Measurements from ENCODE around the gene TRIM36. TPM values are rescaled to one million over a fixed set of nuclear protein-coding genes. Genes with fewer than 3 reads are reported as not detected.

TRIM36 gene
- total RNA-seq, 2 experiments from 2014 or later, result 0.15 to 0.40 TPM

DNA sequence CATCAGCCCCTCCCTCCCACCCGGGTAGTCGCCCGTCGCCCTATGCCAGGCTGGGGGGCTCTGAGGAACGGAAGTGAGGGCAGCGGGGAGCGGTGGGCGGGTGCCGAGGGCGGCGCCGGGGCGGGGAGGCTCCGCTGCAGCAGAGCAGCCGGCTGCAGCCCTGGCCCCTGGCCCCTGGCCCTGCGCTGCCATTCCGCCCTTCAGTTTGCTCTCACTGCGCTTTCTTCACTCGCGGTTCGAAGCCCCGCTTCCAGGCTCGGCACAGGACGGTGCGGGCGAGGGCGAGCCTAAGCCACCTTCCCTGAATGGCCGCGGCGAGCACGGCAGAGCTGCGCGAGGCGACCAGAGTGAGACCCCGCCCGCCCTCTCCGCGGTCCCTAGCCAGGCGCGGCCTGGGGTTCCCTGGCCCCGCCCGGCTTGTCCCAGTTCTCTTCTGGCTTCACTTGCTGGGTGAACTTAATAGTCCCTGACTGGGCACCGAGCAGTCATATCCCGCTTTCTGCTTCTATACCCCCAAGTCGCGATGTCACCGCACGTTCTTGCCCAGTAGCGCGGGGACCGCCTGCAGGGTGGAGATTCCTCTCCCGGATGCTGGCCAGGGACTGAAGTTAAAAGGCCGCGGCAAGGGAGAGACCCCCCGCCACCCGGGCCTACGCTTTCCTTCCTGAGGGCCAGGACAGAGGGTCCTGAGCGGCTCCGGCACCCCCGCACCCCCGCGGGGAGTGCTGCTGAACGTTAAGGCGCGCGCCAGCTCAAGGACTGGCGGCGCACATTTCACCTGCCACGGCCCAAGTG, 623 bp upstream of the TRIM36 start:
- POLR2A ChIA-PET, result no interaction called here

DNA sequence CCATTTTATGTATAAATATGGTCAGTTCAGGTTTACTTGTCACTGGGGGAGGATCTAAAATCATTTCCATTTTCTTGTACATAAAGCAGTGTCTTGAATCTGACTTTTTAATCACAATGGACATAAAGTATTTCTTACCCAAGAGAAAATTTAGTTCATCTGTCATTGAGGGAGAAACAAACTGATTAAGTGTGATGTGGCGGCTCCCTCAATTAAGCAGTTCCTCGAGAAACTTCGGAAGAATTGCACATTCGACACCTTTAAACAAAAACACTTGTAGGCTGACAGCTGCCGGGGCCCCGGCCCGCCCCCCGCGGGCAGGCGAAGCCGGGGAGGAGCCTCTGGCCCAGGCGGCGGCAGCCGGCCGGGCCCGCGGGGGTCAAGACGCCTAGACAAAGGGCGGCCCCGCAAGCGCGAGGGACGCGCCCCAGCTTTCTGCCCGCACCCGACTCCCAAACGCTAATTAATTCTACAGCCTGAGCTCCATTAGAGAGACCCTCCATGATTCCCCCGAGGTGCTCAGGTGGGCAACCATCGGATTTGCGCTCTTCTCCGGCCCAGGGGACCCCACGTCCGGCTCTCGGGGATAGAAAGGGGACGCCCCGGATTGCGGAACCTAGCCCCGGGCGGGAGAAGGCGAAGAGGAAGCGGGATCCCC, 750 bp downstream of the TRIM36 start:
- CTCF ChIA-PET, result no interaction called here
- POLR2A ChIA-PET, result no interaction called here

More for the DNA sequence above, 623 bp upstream of the TRIM36 start:
- CTCF ChIA-PET, result interaction anchor here (1.4 kb wide), 1 partner anchor 91 kb away, joined by 3 read pairs; no protein-coding TSS in a partner anchor

DNA sequence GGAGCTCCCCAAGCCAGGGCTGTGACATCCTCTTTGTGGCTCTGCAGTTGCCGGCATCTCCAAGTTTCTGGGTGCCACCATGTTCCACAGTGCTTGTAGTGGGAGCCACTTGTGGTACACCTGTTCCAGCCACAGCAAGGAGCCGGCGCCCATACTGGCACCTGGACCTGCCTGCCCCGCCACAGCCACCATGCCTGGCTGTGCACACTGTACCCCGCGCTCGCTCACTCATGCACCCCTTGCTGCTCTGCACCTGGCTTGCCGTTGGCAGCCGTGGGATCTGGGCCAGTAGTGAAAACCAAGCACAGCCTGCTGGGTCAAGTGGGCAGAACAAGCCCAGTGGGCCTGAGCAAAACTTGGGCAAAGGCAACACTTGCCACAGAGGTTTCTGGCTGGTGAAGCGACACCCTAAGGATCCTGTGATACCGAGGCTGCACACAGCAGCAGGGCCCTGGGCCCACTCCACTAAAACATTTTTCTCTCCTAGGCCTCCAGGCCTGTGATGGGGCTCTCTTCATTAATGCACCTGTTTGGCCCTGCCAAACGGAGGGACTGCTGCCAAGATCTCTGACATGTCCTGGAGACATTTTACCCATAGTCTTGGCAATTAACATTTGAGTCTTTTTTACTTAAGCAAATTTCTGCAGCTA, 2.8 kb downstream of the TRIM36 start:
- POLR2A ChIA-PET, result no interaction called here
- CTCF ChIA-PET, result no interaction called here

DNA sequence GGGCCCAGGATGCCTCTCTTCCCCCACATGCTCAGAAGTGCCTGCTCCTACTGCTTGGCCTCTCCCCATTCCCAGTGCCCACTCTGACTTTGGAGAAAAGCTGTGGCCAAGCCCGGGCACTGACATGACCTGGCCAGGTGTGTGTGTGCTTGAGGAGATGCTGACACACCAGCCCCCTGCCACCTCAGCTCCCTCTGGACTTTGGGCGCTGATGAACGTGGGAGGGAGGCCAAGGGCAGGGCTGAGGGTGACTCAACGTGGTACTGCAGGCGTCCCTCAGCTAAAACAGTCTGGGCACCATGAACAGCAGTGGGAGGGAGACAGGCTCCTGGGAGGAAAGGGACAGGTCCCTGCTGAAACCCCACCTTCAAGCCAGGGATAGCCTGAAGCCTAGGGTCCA, 3.9 kb downstream of the TRIM36 start:
- POLR2A ChIA-PET, result no interaction called here
- CTCF ChIA-PET, result no interaction called here

DNA sequence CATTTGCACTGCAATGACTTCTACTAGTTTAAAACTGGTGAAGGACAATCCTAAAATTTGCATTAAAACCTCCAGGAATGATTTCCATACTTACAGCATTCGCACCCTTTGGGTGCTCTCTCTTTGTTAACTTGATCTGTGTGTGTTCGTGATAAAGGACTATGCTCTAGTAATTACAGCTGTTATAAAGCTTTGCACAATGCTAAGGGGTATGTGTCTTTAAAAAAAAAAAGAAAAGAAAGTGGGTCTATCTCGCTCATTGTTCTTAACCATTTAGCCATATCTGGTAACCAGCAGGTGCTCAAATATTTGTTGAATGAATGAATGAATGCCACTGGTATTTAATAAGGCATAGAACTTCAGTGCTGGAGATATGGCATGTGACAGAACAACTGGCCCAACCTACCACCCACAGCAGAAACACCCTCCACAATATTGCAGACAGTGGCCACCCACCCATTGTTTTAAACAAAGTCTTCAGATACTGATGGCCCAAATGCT, 8.7 kb downstream of the TRIM36 start:
- CTCF ChIA-PET, result no interaction called here

DNA sequence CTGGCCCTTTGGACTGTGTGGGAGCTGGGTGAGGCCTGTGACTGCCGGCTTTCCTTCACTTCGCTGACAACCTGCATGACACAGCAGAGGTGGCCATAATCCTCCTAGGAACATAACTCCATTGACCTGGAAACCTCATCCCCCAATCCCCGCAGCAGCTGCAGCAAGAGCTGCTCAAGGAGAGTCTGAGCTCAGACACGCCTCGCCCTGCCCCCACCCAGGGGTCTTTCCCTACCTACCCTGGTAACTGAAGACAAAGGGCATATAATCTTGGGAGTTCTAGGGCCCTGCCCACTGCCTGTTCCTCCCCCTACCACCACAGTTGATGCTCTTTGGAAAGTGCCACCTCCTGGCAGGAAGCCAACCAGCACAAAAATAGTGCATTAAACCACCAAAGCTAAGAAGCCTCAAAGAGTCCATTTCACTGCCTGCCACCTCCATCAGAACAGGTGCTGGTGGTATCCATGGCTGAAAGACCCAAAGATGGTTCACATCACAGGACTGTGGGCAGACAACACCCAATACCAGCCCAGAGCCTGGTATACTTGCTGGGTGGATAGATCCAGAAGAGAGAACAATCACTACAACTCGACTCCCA, 18.4 kb downstream of the TRIM36 start:
- ChIA-PET CTCF (no interaction called here), POLR2A (no interaction called here)

More for the DNA sequence above, 8.7 kb downstream of the TRIM36 start:
- POLR2A ChIA-PET, result no interaction called here

DNA sequence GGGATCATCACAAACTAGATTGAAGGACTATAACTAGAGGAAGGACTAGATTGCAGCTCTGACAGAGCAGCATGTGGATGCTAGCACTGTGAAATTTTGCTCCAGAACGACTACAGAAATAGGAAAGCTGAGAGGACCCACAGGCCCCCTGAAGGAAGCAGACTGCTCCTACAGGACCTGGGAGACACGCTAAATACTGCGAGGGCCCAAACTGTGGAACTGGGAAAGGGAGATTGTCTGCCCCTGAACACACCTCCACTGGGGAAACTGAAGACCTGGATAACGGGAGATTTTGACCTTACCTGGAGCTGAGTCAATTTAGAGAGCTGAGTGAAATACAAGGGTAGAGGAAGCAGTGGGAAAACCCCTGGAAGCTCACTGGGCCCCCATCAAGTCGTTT, 19.2 kb downstream of the TRIM36 start:
- ChIA-PET CTCF (no interaction called here), POLR2A (no interaction called here)

DNA sequence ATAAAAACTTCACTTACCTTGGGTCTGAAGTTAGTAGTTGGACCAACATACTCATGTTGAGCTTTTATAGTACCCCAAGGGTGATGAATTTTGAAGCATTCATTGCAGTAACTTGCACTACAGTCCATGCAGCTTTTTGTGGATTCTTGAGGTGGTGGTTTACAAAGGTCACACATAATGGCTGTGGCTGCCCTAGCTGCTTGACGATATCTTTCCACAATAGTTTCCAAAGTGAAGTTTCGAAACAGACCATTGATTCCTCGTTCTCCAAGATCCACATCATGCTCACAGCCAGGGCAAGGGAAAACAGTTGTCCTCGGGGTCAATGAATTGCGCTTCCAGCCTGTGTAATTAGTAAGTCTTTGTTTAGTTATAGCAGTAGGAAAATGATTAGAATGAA, 22.7 kb downstream of the TRIM36 start:
- ChIA-PET POLR2A (no interaction called here), CTCF (no interaction called here)

DNA sequence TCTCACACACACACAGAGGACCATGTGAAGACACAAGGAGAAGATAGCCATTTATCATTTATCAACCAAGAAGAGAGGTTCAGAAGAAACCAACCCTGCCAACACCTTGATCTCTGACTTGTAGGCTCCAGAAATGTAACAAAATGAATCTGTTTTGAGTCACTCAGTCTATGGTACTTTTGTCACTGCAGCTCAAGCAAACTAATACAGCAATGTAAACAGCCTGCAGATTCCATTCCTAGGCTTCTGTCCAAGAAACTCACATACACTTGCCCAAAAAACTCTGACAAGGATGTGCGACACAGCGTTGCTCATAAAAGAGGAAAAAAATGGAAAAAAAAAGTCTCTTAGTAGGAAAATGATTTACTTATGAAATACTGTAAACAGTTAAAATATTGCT, 33.4 kb downstream of the TRIM36 start:
- ChIA-PET POLR2A (no interaction called here), CTCF (no interaction called here)

DNA sequence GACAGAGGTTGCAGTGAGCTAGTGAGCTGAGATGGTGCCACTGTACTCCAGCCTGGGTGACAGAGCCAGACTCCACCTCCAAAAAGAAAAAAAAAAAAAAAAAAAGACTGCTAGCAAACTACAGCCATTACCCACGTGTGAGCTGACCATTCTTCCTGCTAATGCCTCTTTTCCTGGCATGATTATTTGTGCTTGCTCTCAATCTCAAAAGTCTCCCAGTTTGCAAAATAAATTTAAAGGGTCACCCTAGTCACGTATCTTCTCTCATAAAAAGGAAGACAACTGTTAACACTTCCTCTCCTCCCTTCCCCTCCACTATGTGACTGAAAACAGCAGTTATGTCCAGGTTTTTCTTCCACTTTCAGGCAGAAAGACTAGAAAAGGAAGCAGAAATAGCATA, 37.2 kb downstream of the TRIM36 start:
- POLR2A ChIA-PET, result no interaction called here
- CTCF ChIA-PET, result no interaction called here

DNA sequence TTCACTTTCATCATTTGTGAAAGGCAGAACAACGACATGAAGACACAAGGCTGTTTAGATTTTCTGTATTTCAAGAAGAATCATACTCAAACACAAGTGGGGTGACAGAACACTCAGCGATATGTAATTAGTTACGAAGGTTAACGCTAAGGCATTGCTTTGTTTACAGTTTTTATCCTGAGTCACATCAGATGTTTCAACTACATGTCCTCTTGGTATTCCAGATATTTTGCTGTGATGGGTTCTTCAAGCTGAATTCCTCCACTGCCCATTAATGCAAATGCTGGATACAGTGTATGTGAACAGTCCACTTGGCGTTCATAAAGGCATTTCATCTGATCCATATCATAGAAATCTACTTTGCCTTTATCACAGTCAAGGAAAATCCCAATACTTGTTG, 43.4 kb downstream of the TRIM36 start:
- CTCF ChIA-PET, result no interaction called here
- POLR2A ChIA-PET, result no interaction called here

DNA sequence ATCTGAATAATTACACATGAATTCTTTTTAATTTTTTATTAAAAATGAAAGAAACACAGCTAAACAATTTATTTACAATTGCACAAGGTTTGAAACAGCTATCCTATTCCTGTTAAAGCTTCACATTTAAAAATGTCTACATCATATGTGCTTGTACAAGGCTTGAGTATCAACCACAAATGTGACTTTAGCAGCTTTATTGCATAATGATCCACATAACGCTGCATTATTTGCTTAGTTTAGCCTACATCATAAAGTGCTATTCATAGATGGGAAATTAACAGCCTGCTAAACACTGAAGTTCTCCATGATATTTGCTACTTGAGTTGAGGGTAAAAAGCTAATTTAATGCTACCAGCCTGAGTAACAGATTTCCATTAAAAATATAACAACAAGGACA, 45.0 kb downstream of the TRIM36 start:
- CTCF ChIA-PET, result no interaction called here
- POLR2A ChIA-PET, result no interaction called here

DNA sequence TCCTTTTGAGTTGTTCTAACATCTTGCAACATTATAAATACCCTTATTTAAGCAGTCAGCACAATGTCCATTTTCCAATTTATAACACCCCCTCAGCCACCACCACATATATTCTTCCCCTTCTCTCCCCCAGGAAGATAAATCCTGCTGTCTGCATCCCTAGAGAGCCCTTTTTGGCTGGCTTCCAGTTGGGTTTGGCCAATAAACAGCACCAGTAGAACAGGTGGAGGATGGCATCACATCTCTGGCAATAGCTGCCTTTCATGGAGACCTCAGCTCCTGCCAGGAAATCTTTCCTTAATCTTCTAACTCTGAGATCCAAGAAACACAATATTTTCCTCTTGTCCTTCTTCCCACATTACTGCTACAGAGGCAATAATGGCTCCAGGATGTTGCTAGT, 53.7 kb downstream of the TRIM36 start:
- POLR2A ChIA-PET, result no interaction called here
- CTCF ChIA-PET, result no interaction called here

DNA sequence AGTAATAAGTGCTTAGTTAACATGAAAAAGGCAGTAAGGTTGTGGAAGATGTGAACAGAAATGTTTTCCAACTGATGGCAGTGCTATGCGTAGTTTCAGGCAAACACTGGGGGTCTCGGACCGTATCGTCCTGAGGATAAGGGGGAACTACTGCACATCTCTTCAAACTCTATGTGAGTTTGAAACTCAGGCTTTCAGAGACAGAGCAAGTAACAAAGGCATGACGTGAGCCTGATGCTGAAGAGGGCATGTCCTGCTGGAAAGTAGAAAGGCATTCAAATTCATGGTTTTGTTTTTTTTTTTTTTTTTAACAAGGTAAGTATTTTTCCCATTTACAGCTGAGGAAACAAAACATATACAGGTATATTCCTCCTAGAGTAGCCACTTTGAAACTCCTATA, 59.9 kb downstream of the TRIM36 start:
- CTCF ChIA-PET, result interaction anchor here (0.6 kb wide), 1 partner anchor 180 kb away, joined by 3 read pairs; no protein-coding TSS in a partner anchor
- POLR2A ChIA-PET, result no interaction called here

DNA sequence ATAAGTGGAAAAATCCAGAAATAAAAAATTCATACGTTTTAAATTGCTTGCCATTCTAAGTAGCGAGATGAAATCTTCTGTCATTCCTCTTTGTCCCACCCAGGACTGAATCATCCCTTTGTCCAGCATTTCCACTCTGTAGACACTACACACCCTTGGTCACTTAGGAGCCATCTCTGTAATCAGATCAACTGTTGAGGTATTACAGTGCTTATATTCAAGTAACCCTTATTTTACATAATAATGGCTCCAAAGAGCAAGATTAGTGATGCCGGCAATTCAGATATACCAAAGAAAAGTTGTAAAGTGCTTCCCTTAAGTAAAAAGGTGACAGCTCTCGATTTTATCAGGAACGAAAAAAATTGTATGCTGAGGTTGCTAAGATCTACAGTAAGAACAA, 60.4 kb downstream of the TRIM36 start:
- CTCF ChIA-PET, result no interaction called here

DNA sequence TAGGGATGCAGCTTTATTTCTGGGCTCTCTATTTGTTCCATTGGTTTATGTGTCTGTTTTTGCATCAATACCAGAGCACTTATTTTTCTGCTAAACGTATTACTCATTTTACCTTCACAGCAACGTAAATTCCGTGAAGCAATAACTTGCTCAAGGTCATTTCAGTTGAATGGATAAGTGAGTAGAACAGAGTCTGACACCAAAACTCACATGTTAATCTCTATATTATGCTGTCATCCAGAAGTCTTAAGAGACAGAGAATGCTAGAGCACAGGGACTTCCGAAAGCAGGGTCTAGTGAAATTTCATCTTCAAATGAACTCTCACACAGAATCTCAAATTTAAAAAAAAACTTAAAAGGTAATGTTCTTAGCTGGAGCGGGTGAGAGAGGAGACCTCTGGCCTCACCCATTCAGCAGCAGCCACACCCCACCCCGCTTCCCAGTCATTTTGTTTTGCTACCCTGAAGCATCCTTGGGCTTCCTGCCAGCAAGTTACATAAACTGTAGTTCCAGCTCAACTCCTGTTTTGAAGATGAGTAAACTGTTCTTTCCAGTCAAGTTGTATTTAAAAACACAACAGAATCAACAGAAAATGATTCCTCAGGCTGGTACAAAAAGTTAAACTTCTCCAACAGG, 69.3 kb downstream of the TRIM36 start:
- POLR2A ChIA-PET, result no interaction called here

More for the DNA sequence above, 60.4 kb downstream of the TRIM36 start:
- POLR2A ChIA-PET, result no interaction called here

DNA sequence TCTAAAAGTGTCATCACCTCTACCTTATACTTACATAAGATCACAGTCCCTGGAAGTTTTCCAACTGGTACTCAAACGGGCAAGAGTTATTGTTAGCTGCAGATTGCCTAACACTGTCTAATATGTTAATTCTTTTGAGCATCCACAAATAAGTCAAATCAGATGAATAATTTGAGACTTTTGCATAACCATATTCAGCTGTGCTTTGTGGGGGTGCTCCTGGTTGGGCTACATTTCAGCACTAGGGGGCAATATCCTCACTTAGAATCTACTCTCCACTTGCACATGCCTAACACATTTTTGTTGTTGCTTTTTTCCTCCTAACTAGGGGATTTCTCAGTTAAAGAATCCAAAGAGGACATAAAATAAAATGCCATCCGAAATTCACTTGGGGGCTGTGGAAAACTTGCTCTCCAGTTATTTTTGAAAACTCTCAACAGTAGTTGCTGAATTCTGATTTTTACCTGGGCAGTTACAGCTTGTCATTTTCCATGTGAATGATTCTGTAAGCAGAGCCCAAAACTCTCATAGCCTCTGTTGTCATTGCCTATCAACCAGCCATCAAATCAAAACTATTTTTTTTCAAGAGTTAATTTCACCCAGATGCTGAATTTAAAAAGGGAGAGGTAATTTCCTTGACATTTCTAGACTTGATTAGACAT, 71.5 kb downstream of the TRIM36 start:
- CTCF ChIA-PET, result interaction anchor here (1.2 kb wide), 1 partner anchor 91 kb away, joined by 3 read pairs; no protein-coding TSS in a partner anchor
- POLR2A ChIA-PET, result no interaction called here

More for the DNA sequence above, 69.3 kb downstream of the TRIM36 start:
- CTCF ChIA-PET, result no interaction called here

DNA sequence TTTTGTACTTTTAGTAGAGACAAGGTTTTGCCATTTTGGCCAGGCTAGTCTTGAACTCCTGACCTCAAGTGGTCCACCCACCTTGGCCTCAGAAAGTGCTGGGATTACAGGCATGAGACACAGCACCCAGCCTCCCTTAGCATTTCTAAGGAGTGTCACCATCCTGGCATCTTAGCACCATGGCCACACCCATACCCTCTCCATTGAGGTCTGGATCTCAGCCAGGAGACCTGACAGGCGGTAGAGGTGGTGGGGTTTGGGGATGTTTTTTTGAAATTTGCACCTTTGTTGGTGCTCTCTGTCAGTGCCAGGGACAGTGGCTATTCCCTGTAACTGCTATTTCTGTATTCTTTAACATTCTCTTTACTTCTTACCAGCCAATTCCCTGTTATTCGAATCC, 72.5 kb downstream of the TRIM36 start:
- CTCF ChIA-PET, result interaction anchor here (1.0 kb wide), 1 partner anchor 9 kb away, joined by 4 read pairs; no protein-coding TSS in a partner anchor
- POLR2A ChIA-PET, result no interaction called here

DNA sequence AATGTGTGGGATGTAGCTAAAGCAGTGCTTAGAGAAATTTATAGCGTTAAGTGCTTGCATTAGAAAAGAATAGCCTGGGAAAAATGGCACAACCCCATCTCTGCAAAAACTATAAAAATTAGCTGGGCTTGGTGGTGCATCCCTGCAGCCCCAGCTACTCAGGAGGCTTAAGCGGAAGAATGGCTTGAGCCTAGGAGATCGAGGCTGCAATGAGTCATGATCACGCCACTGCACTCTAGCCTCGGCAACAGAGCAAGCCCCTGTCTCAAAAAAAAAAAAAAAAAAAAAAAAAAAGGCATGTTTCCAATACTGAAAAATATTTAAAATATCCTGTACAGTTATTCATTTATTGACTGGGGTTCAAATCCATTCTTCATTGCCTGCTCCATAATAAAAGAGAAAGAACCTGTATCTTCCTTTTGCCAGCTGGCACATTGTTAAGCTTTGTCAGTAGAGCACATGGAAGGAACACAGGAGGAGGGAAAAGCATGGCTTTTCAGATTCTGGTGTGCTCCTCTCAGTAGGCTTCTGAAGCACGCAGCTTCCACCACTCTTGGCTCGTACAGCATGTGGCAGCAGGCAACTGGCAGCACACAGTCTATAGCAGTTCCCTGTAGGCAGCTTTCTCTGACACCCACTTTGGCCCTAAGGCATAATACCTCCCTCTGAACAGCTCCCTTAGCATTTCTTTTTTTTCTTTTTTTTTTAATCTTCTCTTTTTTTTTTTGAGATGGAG, 73.5 kb downstream of the TRIM36 start:
- CTCF ChIA-PET, result interaction anchor here (0.7 to 1.0 kb wide), 2 partner anchors 10 to 1329 kb away, joined by 4 read pairs; no protein-coding TSS in a partner anchor

More for the DNA sequence above, 73.5 kb downstream of the TRIM36 start:
- POLR2A ChIA-PET, result no interaction called here

Measured in activated CD8-positive, alpha-beta memory T cell treated with anti-CD3 and anti-CD28 coated beads for 36 hours (primary cell).